Lower leg skin (tissue), 3 donors: ENCODE results near the gene MYO3B.

Source experiments
- POLR2A ChIP-seq, 2 donors: fragments of 450-650 bp; IDR thresholded peaks; one replicate each; pipeline ENCODE4 v1.6.1; 2016 to 2017; ENCODE audit warnings: antibody characterized with exemption in 2 of 2, mild to moderate bottlenecking in 1 of 2, moderate library complexity in 1 of 2
- TF ChIP-seq, protein P1 (sequence below), 3 donors: fragments of 450-650 bp; IDR thresholded peaks; one replicate each; pipeline ENCODE4 v1.5.1; 2016; ENCODE audit warnings: antibody characterized with exemption in 3 of 3, mild to moderate bottlenecking in 3 of 3, moderate library complexity in 2 of 3

DNA sequence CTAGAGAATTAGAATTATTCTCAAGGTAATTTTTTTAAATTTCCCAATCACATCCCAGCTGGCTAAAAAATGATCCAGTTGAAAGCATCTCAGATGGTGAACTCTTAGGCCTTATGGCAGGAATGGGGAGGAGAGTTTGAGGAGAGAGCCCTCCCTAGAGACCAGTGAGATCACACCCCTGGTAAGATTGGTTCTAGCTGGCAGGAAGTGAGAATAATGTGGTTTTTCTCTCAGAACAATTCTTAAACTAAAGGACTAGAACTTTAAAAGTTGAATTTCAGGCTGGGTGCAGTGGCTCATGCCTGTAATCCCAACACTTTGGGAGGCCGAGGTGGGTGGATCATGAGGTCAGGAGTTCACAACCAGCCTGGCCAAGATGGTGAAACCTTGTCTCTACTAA, 120.2 kb downstream of the MYO3B start:
- TF ChIP-seq POLR2A (IDR thresholded peaks at IDR 0.05) = no peak
- TF ChIP-seq, protein P1, sequence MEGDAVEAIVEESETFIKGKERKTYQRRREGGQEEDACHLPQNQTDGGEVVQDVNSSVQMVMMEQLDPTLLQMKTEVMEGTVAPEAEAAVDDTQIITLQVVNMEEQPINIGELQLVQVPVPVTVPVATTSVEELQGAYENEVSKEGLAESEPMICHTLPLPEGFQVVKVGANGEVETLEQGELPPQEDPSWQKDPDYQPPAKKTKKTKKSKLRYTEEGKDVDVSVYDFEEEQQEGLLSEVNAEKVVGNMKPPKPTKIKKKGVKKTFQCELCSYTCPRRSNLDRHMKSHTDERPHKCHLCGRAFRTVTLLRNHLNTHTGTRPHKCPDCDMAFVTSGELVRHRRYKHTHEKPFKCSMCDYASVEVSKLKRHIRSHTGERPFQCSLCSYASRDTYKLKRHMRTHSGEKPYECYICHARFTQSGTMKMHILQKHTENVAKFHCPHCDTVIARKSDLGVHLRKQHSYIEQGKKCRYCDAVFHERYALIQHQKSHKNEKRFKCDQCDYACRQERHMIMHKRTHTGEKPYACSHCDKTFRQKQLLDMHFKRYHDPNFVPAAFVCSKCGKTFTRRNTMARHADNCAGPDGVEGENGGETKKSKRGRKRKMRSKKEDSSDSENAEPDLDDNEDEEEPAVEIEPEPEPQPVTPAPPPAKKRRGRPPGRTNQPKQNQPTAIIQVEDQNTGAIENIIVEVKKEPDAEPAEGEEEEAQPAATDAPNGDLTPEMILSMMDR (IDR thresholded peaks at IDR 0.05) = no peak
